ENCODE measurements around the gene PACSIN3. TPM values are rescaled to one million over a fixed set of nuclear protein-coding genes. Genes with fewer than 3 reads are reported as not detected.
A peak's percentile ranks its signal among the peaks of the same experiment; 100 is the strongest.

Gene PACSIN3
- total and polyA plus RNA-seq, 2 of the 13 experiments (the other 11 are each of a cell fraction or from before 2014, with no cell fraction given) = 47.9 to 93.3 TPM

GRCh38 chr11:47177229-47177845 is 8.9 kb downstream of the PACSIN3 start (continued):
- TF ChIP-seq ZNF772 (CRISPR knock-in tag; IDR thresholded peaks at IDR 0.05) = 0 out of 2 replicates have a peak, but pooled peaks have one; percentile 5
- peak; percentile 44; the same call in 1 of the 2 replicates for TF ChIP-seq NAIF1 (CRISPR knock-in tag; IDR thresholded peaks at IDR 0.05; ENCODE audit: borderline replicate concordance)
- TF ChIP-seq SMC3 (IDR thresholded peaks at IDR 0.05; ENCODE audit: low read length) = peak; percentile 44
- peak; percentile 31; the same call in 1 of the 2 replicates for TF ChIP-seq ZSCAN30 (CRISPR knock-in tag; IDR thresholded peaks at IDR 0.05)
- peak; percentile 81 for TF ChIP-seq ASH2L (IDR thresholded peaks at IDR 0.05; ENCODE audit: insufficient read length, low read depth, low read length)
- peak; percentile 19; the same call in 1 of the 2 replicates for TF ChIP-seq BRF2 (CRISPR knock-in tag; IDR thresholded peaks at IDR 0.05)
- peak; percentile 63 for TF ChIP-seq STAG1 (CRISPR knock-in tag; IDR thresholded peaks at IDR 0.05)
- TF ChIP-seq ZNF740 (CRISPR knock-in tag; IDR thresholded peaks at IDR 0.05) = no peak; the same call in 1 of the 2 replicates
- peak; percentile 64; the same call in 1 of the 2 replicates for TF ChIP-seq ZSCAN21 (CRISPR knock-in tag; IDR thresholded peaks at IDR 0.05; ENCODE audit: borderline replicate concordance)
- peak; percentile 28; the same call in 1 of the 2 replicates for TF ChIP-seq DNMT1 (CRISPR knock-in tag; IDR thresholded peaks at IDR 0.05)
- 0 out of 2 replicates have a peak, but pooled peaks have one; percentile 32 for TF ChIP-seq ZBTB7B (CRISPR knock-in tag; IDR thresholded peaks at IDR 0.05)
- no peak for TF ChIP-seq NR2F6 (IDR thresholded peaks at IDR 0.05)
- TF ChIP-seq NR2F6 (CRISPR knock-in tag; IDR thresholded peaks at IDR 0.05) = peak; percentile 19; the same call in 1 of the 2 replicates
- peak; percentile 15; the same call in 1 of the 2 replicates for TF ChIP-seq HNF1B (CRISPR knock-in tag; IDR thresholded peaks at IDR 0.05)
